ENCODE data around the gene STAMBPL1.

The STAMBPL1 gene

GRCh38 chr10:88857831-88858230 is 22.2 kb upstream of the STAMBPL1 start:
- no peak for DNase-seq

GRCh38 chr10:88858491-88858890 is 21.6 kb upstream of the STAMBPL1 start:
- no peak for DNase-seq

- no peak for DNase-seq
These were observed 19.0 kb upstream of the STAMBPL1 start for GRCh38 chr10:88861036-88861435.

GRCh38 chr10:88865281-88865876 is 14.7 kb upstream of the STAMBPL1 start:
- no peak for DNase-seq

- no peak for DNase-seq
These were observed 13.6 kb upstream of the STAMBPL1 start for GRCh38 chr10:88866454-88866853.

GRCh38 chr10:88870089-88870488 is 10.0 kb upstream of the STAMBPL1 start:
- no peak for DNase-seq

- DNase-seq, result no peak
These were observed 6.3 kb upstream of the STAMBPL1 start for GRCh38 chr10:88873757-88874156.

- peak; percentile 69 for DNase-seq
These were observed 5.8 kb upstream of the STAMBPL1 start for GRCh38 chr10:88874281-88874680.

GRCh38 chr10:88875081-88875480 is 5.0 kb upstream of the STAMBPL1 start:
- no peak for DNase-seq

- DNase-seq, result no peak
These were observed 2.7 kb upstream of the STAMBPL1 start for GRCh38 chr10:88877298-88877697.

GRCh38 chr10:88880282-88881076 is 434 bp downstream of the STAMBPL1 start:
- DNase-seq, result peak; percentile 66

GRCh38 chr10:88881320-88881719 is 1.3 kb downstream of the STAMBPL1 start:
- DNase-seq, result no peak

GRCh38 chr10:88881922-88882645 is 2.0 kb downstream of the STAMBPL1 start:
- no peak for DNase-seq

- peak; percentile 78 for DNase-seq
These were observed 2.8 kb downstream of the STAMBPL1 start for GRCh38 chr10:88882646-88883447.

GRCh38 chr10:88883448-88883809 is 3.4 kb downstream of the STAMBPL1 start:
- DNase-seq, result no peak

- no peak for DNase-seq
These were observed 6.5 kb downstream of the STAMBPL1 start for GRCh38 chr10:88886557-88886956.

GRCh38 chr10:88888810-88889445 is 8.9 kb downstream of the STAMBPL1 start:
- no peak for DNase-seq

GRCh38 chr10:88889559-88890337 is 9.7 kb downstream of the STAMBPL1 start:
- DNase-seq, result no peak

- peak; percentile 40 for DNase-seq
These were observed 10.8 kb downstream of the STAMBPL1 start for GRCh38 chr10:88890681-88891381.

GRCh38 chr10:88892222-88892967 is 12.3 kb downstream of the STAMBPL1 start:
- DNase-seq, result peak; percentile 72
